GM13976 (cell line): Measurements from ENCODE around the gene FMNL2.

Experiments
- DNase-seq: peaks from one replicate; pipeline ENCODE4 v3.0.0; 2012; ENCODE audit warnings: low spot score
- in situ Hi-C: fragments of 300-500 bp; cut with MboI; formaldehyde crosslinking; loops from one replicate; pipeline ENCODE4 v1.12.0; 2022; ENCODE audit warnings: low sequenced_read_pairs, mixed read lengths, inconsistent platforms; ENCODE audit not compliant: unreplicated experiment
- TF ChIP-seq, protein P1 (sequence below): IDR thresholded peaks from 2 replicates; pipeline ENCODE4 v1.5.1; 2012; ENCODE audit warnings: borderline replicate concordance, mild to moderate bottlenecking; ENCODE audit not compliant: insufficient read depth; ENCODE audit errors: extremely low read depth, missing control alignments, control extremely low read depth

Gene FMNL2

DNA sequence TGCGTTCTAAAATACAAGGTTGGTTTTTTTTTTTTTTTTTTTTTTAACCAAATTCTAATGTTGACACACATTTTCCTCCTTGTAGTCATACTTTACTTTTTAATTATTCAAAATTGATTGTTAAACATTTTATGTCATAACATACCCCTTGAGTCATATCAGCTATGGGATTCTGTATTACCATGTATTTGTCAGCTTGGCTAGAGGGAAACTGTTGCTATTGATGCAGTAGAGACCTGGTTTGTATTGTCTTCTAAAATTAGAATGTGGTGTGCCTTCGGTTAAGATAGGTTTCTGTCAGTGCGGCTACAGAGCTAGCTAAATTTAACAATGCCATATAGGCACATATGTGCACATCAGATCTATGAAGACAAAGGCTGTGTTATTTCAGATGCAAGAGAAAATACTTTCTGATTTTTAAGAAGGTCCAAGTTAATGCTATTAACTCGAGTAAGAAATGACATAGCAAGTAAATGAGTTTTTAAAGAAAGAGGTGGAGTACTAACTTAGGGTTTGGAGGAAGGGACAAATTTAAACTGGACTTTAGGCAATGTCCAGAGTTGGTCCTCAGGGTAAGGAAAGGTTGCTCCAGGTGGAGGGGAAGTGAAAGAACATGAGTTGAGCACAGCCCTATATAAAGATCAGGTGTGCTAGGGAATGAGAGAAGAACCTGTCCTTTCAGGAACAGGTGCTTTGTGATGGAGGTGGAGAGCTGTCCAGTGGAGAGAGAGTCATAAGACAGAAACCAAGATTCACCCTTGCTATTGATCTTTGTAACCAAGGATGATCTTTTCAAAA lies 230.0 kb downstream of the FMNL2 start:
- in situ Hi-C loops, result no loop called here
- TF ChIP-seq, protein P1, sequence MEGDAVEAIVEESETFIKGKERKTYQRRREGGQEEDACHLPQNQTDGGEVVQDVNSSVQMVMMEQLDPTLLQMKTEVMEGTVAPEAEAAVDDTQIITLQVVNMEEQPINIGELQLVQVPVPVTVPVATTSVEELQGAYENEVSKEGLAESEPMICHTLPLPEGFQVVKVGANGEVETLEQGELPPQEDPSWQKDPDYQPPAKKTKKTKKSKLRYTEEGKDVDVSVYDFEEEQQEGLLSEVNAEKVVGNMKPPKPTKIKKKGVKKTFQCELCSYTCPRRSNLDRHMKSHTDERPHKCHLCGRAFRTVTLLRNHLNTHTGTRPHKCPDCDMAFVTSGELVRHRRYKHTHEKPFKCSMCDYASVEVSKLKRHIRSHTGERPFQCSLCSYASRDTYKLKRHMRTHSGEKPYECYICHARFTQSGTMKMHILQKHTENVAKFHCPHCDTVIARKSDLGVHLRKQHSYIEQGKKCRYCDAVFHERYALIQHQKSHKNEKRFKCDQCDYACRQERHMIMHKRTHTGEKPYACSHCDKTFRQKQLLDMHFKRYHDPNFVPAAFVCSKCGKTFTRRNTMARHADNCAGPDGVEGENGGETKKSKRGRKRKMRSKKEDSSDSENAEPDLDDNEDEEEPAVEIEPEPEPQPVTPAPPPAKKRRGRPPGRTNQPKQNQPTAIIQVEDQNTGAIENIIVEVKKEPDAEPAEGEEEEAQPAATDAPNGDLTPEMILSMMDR, result no peak
- peak; percentile 29 for DNase-seq

DNA sequence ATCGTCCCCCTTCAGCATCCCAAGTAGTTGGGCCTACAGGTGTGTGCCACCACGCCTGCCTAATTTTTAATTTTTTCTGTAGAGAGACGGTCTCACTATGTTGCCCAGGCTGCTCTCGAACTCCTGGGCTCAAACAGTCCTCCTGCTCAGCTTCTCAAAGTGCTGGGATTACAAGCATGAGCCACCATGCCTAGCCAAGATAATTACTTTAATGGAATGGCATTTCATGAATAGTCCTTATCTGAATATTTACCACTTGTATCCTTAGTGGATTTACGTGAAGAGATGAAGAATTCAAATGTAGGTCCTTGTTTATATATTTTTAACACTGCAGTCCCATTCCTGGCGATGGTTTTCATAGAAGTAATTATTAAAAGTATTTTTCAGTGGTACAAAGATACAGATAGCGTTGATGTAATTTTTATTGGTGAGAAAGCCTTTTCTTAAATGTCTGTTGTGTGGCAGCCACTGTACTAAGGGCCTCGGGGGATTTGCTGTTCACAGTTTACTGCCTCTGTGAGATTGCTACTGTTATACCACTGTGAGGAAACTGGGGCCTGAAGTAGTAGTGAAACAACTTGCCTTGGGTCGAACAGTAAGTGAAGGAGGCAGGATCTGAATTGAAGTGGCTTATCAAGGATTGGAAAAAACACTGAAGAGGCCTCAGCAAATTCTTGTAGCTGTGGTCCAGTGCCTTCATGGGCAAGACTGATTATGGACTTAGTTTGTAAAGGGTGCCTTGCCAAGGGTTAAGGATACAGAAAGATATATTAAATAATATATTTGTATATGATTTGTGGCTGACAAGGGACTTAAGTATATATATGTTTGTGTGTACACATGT lies 231.1 kb downstream of the FMNL2 start:
- in situ Hi-C loops, result no loop called here
- no peak for DNase-seq
- TF ChIP-seq, protein P1, result no peak

DNA sequence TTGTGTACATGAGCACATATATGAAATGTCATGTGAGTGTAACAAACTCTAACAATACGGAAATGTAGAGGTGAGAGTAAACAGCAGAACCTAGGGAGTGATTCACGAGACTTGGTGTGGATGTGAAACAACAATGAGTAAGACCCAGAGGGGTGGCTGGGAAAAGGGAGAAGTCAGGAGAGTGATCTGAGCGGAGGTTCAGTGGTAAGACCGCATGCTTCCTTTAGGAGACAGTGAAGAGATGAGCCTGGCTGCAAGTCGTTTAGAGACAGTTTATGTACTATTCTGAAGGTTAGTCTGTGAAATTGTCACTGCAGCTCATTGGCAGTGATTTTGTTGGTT lies 231.7 kb downstream of the FMNL2 start:
- no peak for DNase-seq
- in situ Hi-C loops, result no loop called here
- TF ChIP-seq, protein P1, result no peak

DNA sequence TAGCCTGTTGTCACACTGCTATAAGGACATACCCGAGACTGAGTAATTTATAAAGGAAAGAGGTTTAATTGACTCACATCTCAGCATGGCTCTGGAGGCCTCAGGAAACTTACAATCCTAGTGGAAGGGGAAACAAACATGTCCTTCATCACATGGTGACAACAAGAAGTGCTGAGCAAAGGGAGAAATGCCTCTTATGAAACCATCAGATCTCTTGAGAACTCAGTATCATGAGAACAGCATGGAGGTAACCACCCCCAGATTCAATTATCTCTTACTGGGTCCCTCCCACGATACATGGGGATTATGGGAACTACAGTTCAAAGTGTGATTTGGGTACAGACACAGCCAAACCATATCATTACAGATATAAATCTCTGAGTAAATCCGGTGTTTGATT lies 233.6 kb downstream of the FMNL2 start:
- TF ChIP-seq, protein P1, result no peak
- DNase-seq, result no peak
- in situ Hi-C loops, result no loop called here

DNA sequence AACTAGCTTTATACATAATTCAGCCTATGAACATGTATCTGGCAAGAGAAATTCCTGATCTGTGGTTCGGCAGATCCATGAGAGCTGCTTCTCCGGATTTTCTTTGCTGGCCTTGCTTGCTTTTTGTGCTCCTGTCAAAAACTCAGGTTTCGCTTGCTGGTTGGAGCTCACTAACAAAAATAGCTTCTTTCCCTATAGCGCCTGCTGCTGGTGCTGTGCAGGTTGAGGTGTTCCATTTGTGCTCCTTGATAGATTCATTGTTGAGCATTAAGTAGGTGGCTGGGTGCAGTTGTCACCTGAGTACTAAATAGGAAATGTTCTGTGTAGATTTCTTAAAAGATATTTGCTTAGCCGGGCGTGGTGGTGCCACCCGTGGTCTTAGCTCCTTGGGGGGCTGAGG lies 234.2 kb downstream of the FMNL2 start:
- in situ Hi-C loops, result no loop called here
- DNase-seq, result no peak
- TF ChIP-seq, protein P1, result no peak

DNA sequence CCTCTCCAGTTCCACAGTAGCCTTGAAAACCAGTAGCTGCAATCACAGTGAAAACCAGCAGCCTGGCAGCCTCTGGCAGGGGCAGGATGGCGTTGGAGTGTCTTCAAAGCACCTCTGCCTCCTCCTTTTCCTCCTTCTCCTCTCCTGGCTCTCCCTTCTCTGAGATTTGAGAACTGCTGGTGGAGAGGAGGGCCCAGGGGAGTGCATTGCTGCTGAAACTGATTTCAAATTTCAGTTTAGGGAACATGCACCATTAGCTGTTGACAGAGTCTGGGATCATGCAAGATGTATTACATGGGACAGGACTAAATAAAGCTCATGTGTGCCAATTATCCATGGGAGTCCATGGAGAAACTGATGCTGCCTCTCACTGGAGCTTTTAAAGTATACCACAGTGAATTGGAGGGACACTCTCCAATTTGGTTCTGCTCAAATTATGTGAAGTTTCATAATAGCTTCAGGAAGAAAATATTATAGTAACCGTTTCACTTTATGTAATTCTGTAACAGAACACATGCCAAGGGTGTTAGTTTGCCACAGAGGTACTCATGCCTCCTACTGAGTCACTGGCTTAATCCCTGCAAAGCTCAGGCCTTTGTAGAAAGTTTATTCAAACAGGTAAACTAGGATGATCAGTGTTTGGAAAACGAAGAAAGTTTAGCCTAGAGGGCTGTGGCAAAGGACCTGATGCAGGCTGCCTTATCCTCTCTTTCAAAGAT lies 236.2 kb downstream of the FMNL2 start:
- DNase-seq, result no peak
- TF ChIP-seq, protein P1, result no peak
- in situ Hi-C loops, result no loop called here
